Astrocyte (in vitro differentiated cells and primary cell): ENCODE data around the gene USP31. TPM values are rescaled to one million over a fixed set of nuclear protein-coding genes. Genes with fewer than 3 reads are reported as not detected.

Experiments used
- DNase-seq: peaks from one replicate; pipeline ENCODE4 v3.0.0-alpha.2; 2010; ENCODE audit warnings: low read depth
- FAIRE-seq: peaks from 2 replicates; lab custom pipeline; 2011; peaks lifted over from hg19 to GRCh38; lab: Jason Lieb, UNC
- H2AFZ ChIP-seq: 2 replicates; pipeline ENCODE4 v1.6.0; 2012; ENCODE audit warnings: low read depth, low read length, inconsistent platforms
- H3K27ac ChIP-seq: 2 replicates; pipeline ENCODE4 v1.5.1; 2011; ENCODE audit warnings: low read depth, low read length, inconsistent platforms
- H3K27me3 ChIP-seq: 2 replicates; pipeline ENCODE4 v1.6.0; 2011; ENCODE audit warnings: low read length, inconsistent platforms; ENCODE audit not compliant: insufficient read depth
- H3K36me3 ChIP-seq: 2 replicates; pipeline ENCODE4 v1.5.1; 2011; ENCODE audit warnings: low read length, inconsistent platforms; ENCODE audit not compliant: insufficient read depth
- H3K4me1 ChIP-seq: 2 replicates; pipeline ENCODE4 v1.5.1; 2011; ENCODE audit warnings: low read length, inconsistent platforms; ENCODE audit not compliant: insufficient read depth
- H3K4me2 ChIP-seq: 2 replicates; pipeline ENCODE4 v1.6.0; 2012; ENCODE audit warnings: low read length, inconsistent platforms
- H3K4me3 ChIP-seq: 2 replicates; pipeline ENCODE4 v1.5.1; 2011; ENCODE audit warnings: low read depth, mild to moderate bottlenecking, low read length, inconsistent platforms; ENCODE audit not compliant: insufficient read depth
- H3K79me2 ChIP-seq: 2 replicates; pipeline ENCODE4 v1.6.0; 2012; ENCODE audit warnings: mild to moderate bottlenecking, low read length, inconsistent platforms; ENCODE audit not compliant: insufficient read depth
- H3K9ac ChIP-seq: 2 replicates; pipeline ENCODE4 v1.6.0; 2012; ENCODE audit warnings: mild to moderate bottlenecking, low read length, inconsistent platforms
- H3K9me3 ChIP-seq: 2 replicates; pipeline ENCODE4 v1.5.1; 2012; ENCODE audit warnings: low read depth, mild to moderate bottlenecking, low read length, inconsistent platforms; ENCODE audit not compliant: insufficient read depth
- H4K20me1 ChIP-seq: 2 replicates; pipeline ENCODE4 v1.6.0; 2012; ENCODE audit warnings: low read length, inconsistent platforms; ENCODE audit not compliant: insufficient read depth
- H3K27ac Mint-ChIP-seq: one replicate; pipeline ENCODE4 v1.8.0; 2021; ENCODE audit warnings: mild to moderate bottlenecking, mixed read lengths; ENCODE audit not compliant: unreplicated experiment
- H3K27me3 Mint-ChIP-seq: one replicate; pipeline ENCODE4 v1.8.0; 2021; ENCODE audit warnings: low read depth, mixed read lengths; ENCODE audit not compliant: unreplicated experiment
- H3K36me3 Mint-ChIP-seq: one replicate; pipeline ENCODE4 v1.8.0; 2021; ENCODE audit warnings: low read depth, mixed read lengths; ENCODE audit not compliant: unreplicated experiment
- H3K4me1 Mint-ChIP-seq: one replicate; pipeline ENCODE4 v1.8.0; 2021; ENCODE audit warnings: low read depth, mixed read lengths; ENCODE audit not compliant: unreplicated experiment
- H3K4me3 Mint-ChIP-seq: one replicate; pipeline ENCODE4 v1.8.0; 2021; ENCODE audit warnings: mild to moderate bottlenecking, moderate library complexity, mixed read lengths; ENCODE audit not compliant: unreplicated experiment
- H3K9me3 Mint-ChIP-seq: one replicate; pipeline ENCODE4 v1.8.0; 2021; ENCODE audit warnings: mild to moderate bottlenecking, mixed read lengths; ENCODE audit not compliant: unreplicated experiment
- EZH2 ChIP-seq: IDR thresholded peaks from 2 replicates; pipeline ENCODE4 v1.6.1; 2012; ENCODE audit warnings: mild to moderate bottlenecking, low read length, inconsistent platforms; ENCODE audit not compliant: insufficient read depth
- total RNA-seq: library from RNA; stranded (reverse); gene quantifications from 2 replicates; pipeline ENCODE4 v1.2.1, GENCODE V29; 2021
- TF ChIP-seq, protein P1 (sequence below): IDR thresholded peaks from 2 replicates; pipeline ENCODE4 v1.5.1; 2011; ENCODE audit warnings: low read depth, mild to moderate bottlenecking, inconsistent platforms, low read length, moderate library complexity; ENCODE audit not compliant: insufficient read depth

Gene USP31
- total RNA-seq, 1 donor from 2014 or later = 9.4 TPM

DNA sequence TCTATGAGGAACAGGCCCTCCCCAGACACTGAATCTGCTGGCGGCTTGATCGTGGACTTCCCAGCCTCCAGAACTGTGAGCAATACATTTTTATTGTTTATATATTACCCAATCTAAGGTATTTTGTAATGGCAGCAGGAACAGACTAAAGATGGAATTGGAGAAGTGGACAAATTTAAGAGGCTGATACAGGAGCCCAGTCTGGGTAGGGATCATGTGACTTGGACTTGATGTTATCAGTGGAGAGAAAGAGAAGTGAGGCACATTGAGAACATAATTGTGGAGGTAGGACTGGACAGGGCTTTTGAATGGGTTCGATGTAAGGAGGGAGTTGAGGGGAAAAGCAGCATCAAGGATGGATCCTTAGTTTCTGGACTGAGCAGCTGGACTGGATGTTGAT lies 93.8 kb downstream of the USP31 start:
- Histone ChIP-seq H2AFZ (no peak overlapping the region), H3K4me2 (no peak overlapping the region), H4K20me1 (peaks cover 7% of the 10 kb centered on the region), H3K4me3 (no peak overlapping the region), H3K4me1 (no peaks in the 10 kb centered on the region), H3K27ac (no peak overlapping the region), H3K27me3 (peaks cover 3% of the 10 kb centered on the region), H3K36me3 (no peaks in the 10 kb centered on the region), H3K79me2 (no peaks in the 10 kb centered on the region), H3K9me3 (no peaks in the 10 kb centered on the region), H3K9ac (no peak overlapping the region)
- Mint-ChIP-seq H3K4me3 (no peak overlapping the region), H3K9me3 (no peaks in the 10 kb centered on the region), H3K27me3 (peaks cover 6% of the 10 kb centered on the region), H3K4me1 (no peaks in the 10 kb centered on the region), H3K36me3 (no peaks in the 10 kb centered on the region), H3K27ac (no peak overlapping the region)
- DNase-seq = no peak
- no peak for TF ChIP-seq EZH2
- TF ChIP-seq, protein P1, sequence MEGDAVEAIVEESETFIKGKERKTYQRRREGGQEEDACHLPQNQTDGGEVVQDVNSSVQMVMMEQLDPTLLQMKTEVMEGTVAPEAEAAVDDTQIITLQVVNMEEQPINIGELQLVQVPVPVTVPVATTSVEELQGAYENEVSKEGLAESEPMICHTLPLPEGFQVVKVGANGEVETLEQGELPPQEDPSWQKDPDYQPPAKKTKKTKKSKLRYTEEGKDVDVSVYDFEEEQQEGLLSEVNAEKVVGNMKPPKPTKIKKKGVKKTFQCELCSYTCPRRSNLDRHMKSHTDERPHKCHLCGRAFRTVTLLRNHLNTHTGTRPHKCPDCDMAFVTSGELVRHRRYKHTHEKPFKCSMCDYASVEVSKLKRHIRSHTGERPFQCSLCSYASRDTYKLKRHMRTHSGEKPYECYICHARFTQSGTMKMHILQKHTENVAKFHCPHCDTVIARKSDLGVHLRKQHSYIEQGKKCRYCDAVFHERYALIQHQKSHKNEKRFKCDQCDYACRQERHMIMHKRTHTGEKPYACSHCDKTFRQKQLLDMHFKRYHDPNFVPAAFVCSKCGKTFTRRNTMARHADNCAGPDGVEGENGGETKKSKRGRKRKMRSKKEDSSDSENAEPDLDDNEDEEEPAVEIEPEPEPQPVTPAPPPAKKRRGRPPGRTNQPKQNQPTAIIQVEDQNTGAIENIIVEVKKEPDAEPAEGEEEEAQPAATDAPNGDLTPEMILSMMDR = no peak
- no peak for FAIRE-seq

DNA sequence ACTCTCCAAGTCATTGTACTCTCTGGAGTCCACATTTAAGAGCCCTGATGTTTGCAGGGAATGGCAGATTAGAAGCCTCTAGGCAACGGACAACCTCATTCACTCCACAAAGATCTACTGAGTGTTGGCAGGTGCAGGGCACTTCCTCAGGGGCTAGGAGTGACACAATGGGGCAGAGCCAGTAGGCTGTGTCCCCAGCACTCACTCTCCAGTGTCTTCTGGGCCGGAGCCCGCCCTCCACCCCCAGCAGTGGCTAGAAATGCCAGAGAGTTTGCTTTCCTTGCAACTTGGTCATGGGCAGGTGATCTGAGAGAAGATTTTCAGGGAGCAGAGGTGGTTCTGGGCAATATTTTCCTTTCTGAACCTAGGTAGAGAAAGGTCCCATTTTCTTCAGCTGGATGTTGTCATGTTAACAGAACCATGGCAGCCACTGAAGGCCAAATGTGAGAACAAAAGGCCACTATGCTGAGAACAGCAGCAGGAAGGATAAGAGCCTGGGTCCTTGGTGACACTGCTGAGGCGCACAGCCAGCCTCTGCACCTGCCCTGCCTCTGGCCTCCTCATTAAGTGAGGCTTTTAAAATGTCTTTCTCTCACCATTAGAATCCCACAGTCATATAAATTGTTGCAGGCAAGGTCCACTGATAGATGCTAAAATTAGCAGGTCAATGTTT lies 96.2 kb downstream of the USP31 start:
- H3K79me2 ChIP-seq = no peaks in the 10 kb centered on the region
- H3K9me3 Mint-ChIP-seq = no peaks in the 10 kb centered on the region
- no peaks in the 10 kb centered on the region for H3K4me1 Mint-ChIP-seq
- peaks cover 3% of the 10 kb centered on the region for H3K27me3 ChIP-seq
- no peaks in the 10 kb centered on the region for H3K4me1 ChIP-seq
- H3K27me3 Mint-ChIP-seq = peaks cover 7% of the 10 kb centered on the region
- no peak overlapping the region for H3K27ac Mint-ChIP-seq
- H3K36me3 ChIP-seq = no peaks in the 10 kb centered on the region
- H3K36me3 Mint-ChIP-seq = no peaks in the 10 kb centered on the region
- DNase-seq (no peak), FAIRE-seq (no peak)
- H3K9me3 ChIP-seq = no peaks in the 10 kb centered on the region
- H4K20me1 ChIP-seq = no peaks in the 10 kb centered on the region
- H3K4me2 ChIP-seq = no peak overlapping the region
- no peak overlapping the region for H3K4me3 ChIP-seq
- no peak overlapping the region for H2AFZ ChIP-seq
- H3K9ac ChIP-seq = no peak overlapping the region
- no peak overlapping the region for H3K4me3 Mint-ChIP-seq
- H3K27ac ChIP-seq = no peak overlapping the region
- TF ChIP-seq, protein P1 = no peak
- TF ChIP-seq EZH2 = no peak

DNA sequence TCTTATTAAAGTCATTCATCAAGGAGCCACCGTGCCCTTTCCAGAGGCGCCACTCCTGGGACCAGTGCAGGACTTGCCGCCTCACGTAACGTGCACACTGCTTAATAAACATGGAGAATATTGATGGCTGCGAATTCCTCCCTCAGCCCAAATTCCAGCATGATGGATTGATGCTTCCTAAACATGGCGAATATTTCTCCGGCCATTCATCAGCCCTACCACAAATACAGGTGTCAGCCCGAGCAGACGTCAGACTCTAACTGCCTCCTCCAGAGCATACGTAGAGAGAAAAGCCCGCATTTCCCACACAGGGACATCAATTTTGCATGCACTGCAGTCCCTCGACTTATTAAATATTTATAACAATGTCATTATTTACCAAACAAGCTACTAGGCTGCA lies 97.0 kb downstream of the USP31 start:
- no peaks in the 10 kb centered on the region for H3K79me2 ChIP-seq
- Mint-ChIP-seq H3K36me3 (no peaks in the 10 kb centered on the region), H3K27me3 (peaks cover 10% of the 10 kb centered on the region), H3K9me3 (no peaks in the 10 kb centered on the region), H3K27ac (no peak overlapping the region), H3K4me1 (no peaks in the 10 kb centered on the region), H3K4me3 (no peak overlapping the region)
- H4K20me1 ChIP-seq = no peaks in the 10 kb centered on the region
- no peak for FAIRE-seq
- no peaks in the 10 kb centered on the region for H3K36me3 ChIP-seq
- TF ChIP-seq, protein P1 = no peak
- no peak for TF ChIP-seq EZH2
- peaks cover 3% of the 10 kb centered on the region for H3K27me3 ChIP-seq
- H3K4me1 ChIP-seq = no peaks in the 10 kb centered on the region
- H3K9me3 ChIP-seq = no peaks in the 10 kb centered on the region
- DNase-seq = no peak
- no peak overlapping the region for H3K9ac ChIP-seq
- no peak overlapping the region for H2AFZ ChIP-seq
- H3K27ac ChIP-seq = no peak overlapping the region
- H3K4me2 ChIP-seq = no peak overlapping the region
- no peak overlapping the region for H3K4me3 ChIP-seq
